ENCODE results near the gene EXTL2. TPM values are rescaled to one million over a fixed set of nuclear protein-coding genes. Genes with fewer than 3 reads are reported as not detected.

Gene EXTL2
- total and polyA plus RNA-seq, 10 of the 15 experiments (the other 5 are each of a cell fraction or from before 2014, with no cell fraction given): 10.2 to 51.1 (median 16.2) TPM

DNA sequence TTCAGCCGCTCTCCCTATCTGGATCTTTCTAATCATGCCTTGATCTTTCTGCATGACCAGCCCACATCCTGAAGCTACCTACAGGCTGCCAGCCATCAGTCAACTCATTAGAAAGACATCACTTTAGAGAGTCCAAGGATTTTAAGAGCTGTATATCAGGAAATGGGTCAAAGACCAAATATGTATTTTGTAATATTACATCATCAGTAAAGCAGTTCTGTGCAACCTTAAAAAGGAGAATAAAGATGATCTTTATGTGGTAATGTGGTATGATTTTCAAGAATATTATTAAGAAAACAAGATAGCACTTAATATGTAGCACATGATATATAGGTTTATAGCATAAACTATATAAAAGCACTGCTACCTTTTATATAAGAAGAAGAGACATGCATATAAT, 48.9 kb upstream of the EXTL2 start:
- POLR2A ChIA-PET: no interaction called here
- no peak for FAIRE-seq

More for the DNA sequence above, 48.9 kb upstream of the EXTL2 start:
- intact Hi-C loops (cut with micrococcal nuclease; ENCODE audit: unreplicated experiment) (no loop called here), in situ Hi-C loops (cut with MboI) (no loop called here)
- 100% methylated on average over 1 of the region's 1 CpG for WGBS (ENCODE audit: insufficient coverage, insufficient replicate concordance, low lambda C conversion rate, missing lambda C conversion rate)
- RAD21 ChIA-PET (ENCODE audit: unreplicated experiment): interaction anchor here (1.1 kb wide), 1 partner anchor 345 kb away, joined by 5 read pairs; no protein-coding TSS in a partner anchor
- Histone ChIP-seq H3K79me2 (ENCODE audit: control insufficient read depth, insufficient read depth, low read length) (no peaks in the 10 kb centered on the region; the same call in 1 of the 2 replicates), H2AFZ (ENCODE audit: control insufficient read depth, low read depth, low read length) (no peak overlapping the region), H3K9me3 (replicated peaks; ENCODE audit: control insufficient read depth, insufficient read depth, low read length) (peaks cover 4% of the 10 kb centered on the region; the same call in 2 of the 3 replicates), H3K9ac (ENCODE audit: control insufficient read depth, insufficient read depth, low read length) (no peak overlapping the region), H3K4me1 (ENCODE audit: control insufficient read depth, insufficient read depth, low read length) (no peaks in the 10 kb centered on the region), H3K4me2 (ENCODE audit: control insufficient read depth, insufficient read depth) (no peak overlapping the region), H3K27me3 (replicated peaks in 1 of 2; ENCODE audit: control insufficient read depth in 2 of 2, insufficient read depth in 2 of 2, low read length in 1 of 2) (no peaks in the 10 kb centered on the region), H3K27ac (ENCODE audit: control insufficient read depth, insufficient read depth) (no peak overlapping the region), H4K20me1 (ENCODE audit: control insufficient read depth, insufficient read depth) (no peaks in the 10 kb centered on the region), H3K4me3 (no peak overlapping the region), H3K36me3 (ENCODE audit: control insufficient read depth in 2 of 2, insufficient read depth in 2 of 2, low read length in 1 of 2) (peaks cover 3 to 14% of the 10 kb centered on the region in 2 experiments)
- DNase-seq (ENCODE audit: low read depth, low spot score) (no peak), ATAC-seq (no peak)
- SMC1A ChIA-PET (ENCODE audit: uncharacterized antibody, unreplicated experiment): interaction anchor here (0.6 to 4.4 kb wide), 5 partner anchors 9 to 38 kb away, joined by 3 to 17 read pairs (median 4); no protein-coding TSS in a partner anchor
- TF ChIP-seq SREBF1 (IDR thresholded peaks at IDR 0.05; ENCODE audit: low read length): no peak
- TF ChIP-seq ZZZ3 (IDR thresholded peaks at IDR 0.05; ENCODE audit: control insufficient read depth, insufficient read length, low read depth): no peak
- no peak for TF ChIP-seq ZNF24 (IDR thresholded peaks at IDR 0.05)
- TF ChIP-seq CBX3 (IDR thresholded peaks at IDR 0.05; ENCODE audit: borderline replicate concordance, low read depth): no peak
- TF ChIP-seq, protein P1, sequence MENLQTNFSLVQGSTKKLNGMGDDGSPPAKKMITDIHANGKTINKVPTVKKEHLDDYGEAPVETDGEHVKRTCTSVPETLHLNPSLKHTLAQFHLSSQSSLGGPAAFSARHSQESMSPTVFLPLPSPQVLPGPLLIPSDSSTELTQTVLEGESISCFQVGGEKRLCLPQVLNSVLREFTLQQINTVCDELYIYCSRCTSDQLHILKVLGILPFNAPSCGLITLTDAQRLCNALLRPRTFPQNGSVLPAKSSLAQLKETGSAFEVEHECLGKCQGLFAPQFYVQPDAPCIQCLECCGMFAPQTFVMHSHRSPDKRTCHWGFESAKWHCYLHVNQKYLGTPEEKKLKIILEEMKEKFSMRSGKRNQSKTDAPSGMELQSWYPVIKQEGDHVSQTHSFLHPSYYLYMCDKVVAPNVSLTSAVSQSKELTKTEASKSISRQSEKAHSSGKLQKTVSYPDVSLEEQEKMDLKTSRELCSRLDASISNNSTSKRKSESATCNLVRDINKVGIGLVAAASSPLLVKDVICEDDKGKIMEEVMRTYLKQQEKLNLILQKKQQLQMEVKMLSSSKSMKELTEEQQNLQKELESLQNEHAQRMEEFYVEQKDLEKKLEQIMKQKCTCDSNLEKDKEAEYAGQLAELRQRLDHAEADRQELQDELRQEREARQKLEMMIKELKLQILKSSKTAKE (IDR thresholded peaks at IDR 0.05; ENCODE audit: low read depth, poor library complexity, severe bottlenecking): no peak
- TF ChIP-seq JUND (IDR thresholded peaks at IDR 0.05; ENCODE audit: low read depth, low read length): no peak
- no peak for TF ChIP-seq TARDBP (IDR thresholded peaks at IDR 0.05; ENCODE audit: borderline replicate concordance)
- no peak for TF ChIP-seq DPF2 (IDR thresholded peaks at IDR 0.05)
- no peak for TF ChIP-seq POLR2AphosphoS5 (IDR thresholded peaks at IDR 0.05; ENCODE audit: low read length)
- CTCF ChIA-PET: interaction anchor here (1.1 to 2.8 kb wide), 3 partner anchors 12 to 343 kb away, joined by 3 to 10 read pairs (median 7); no protein-coding TSS in a partner anchor
- BruUV-seq (replicated peaks): no TSS peak
